Activated CD4-positive, alpha-beta T cell treated with anti-CD3 and anti-CD28 coated beads, Interleukin-2, amount 50 U/mL, for 1 hour (primary cell): ENCODE results near the gene VEZF1.

ENCODE experiments used
- DNase-seq: peaks from one replicate; pipeline ENCODE4 v3.0.0-alpha.2; 2020

VEZF1 gene

DNA sequence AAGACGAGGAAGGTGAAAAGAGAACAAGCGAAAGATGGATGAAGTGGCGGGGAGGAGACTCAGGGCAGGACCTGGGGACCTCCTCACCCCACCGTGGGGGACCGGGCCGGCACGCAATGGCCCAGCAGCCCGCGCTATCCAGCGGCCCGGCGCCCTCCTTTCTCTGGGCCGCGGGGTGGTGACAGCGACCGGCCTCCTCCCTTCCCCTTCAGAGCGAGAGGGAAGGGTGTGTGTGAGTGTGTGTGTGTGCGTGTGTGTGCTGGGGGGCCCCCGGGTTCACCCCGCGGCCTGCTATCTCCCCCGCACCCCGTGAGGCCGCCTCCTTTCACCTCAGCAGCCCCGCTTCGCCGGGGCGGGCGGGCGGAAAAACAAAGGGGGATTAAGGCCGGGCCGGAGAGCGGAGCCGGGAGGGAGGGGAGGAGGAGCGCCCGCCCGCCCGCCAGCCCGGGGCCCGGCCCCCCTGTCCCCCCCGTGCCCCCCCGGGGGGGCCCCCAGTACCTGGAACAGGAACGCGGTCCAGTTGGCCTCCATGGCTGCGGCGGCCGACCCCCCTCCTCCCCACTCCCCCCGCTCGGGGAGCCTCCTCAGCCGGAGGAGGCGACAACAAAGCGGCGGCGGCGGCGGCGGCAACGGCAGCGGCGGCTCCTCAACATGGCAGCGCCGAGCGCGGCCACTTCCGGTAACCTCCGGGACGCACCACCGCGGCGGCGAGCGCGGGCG is at the start of gene VEZF1:
TSS of gene VEZF1 (minus strand) at position 674 of the 720 bp plus-strand sequence. CDS start at position 531, 143 bp downstream.
- DNase-seq = peak; percentile 76

- no peak for DNase-seq
Observed at GRCh38 chr17:58032691-58033415, 44.8 kb upstream of the VEZF1 start.

DNA sequence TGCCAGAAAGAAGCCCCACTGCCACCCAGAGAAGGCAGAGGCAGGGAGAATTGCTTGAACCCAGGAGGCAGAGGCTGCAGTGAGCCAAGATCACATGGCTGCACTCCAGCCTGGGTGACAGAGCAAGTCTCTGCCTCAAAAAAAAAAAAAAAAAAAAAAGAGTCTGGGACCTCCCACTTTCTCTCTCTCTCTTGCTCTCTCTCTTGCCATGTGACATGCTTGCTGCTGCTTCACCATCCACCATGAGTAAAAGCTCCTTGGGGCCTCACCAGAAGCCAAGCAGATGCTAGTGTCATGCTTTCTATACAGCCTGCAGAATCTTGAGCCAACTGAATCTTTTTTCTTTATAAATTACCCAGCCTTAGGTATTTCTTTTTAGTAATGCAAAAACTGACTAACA is 40.5 kb upstream of the VEZF1 start:
- no peak for DNase-seq

DNA sequence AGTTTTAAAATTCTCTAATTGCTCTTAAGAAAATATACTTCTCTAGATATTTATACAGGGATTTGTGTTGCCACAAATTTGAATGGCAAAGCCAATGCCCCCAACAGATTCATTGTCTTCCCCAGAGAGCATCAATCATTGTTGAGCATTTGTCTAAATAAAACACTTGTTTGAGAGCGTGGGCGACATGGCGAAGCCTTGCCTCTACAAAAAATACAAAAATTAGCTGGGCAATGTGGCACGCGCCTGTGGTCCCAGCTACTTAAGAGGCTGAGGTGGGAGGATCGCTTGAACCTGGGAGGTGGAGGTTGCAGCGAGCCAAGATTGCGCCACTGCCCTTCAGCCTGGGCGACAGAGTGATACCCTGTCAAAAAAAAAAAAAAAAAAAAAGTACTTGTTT is 32.3 kb upstream of the VEZF1 start:
- no peak for DNase-seq

DNA sequence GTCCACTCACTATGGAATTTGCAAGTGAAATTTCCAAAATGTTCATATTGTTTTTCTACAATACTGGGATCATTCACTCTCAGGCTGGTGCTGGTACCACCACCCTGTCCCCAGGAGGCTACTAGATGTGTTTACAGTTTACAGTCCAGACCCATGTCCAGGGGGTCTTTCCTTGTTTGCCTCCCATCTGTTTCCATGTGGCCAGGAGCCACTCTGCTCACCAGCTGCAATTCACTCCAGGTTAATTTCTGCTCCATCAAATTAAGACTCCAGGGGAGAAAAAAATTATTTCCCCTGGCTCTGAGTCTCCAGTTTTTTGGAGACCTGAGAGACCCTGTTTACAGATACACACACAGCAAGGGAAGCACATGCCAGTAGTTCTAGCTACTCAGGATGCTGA is 31.5 kb upstream of the VEZF1 start:
- no peak for DNase-seq

- DNase-seq = no peak
Observed at GRCh38 chr17:58019039-58019438, 31.0 kb upstream of the VEZF1 start.

DNA sequence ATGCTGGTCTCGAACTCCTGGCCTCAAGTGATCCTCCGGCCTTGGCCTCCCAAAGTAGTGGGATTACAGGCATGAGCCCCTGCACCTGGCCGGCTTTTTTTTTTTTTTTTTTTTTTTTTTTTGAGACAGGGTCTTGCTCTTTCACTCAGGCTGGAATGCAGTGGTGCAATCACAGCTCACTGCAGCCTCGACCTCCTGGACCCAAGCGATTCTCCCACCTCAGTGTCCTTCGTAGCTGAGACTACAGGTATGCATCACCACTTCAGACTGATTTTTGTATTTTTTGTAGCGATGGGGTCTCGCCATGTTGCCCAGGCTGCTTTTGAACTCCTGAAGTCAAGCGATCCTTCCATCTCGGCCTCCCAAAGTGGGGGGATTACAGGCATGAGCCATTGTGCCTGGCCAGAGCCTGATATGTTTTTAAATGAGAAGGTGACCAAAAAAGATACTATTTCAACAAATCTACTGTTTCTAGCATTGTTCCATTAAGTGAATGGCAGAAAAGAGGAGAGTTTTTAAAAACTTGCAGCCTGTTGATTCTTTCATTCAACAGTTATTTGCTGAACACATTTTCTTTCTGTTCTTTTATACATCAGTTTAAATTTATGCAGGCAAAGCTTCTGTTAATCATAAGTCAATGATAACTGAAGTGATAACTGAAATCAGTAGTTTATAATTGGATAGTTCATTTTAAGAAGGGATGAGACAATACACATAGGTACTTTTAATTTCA is 22.2 kb upstream of the VEZF1 start:
- no peak for DNase-seq

DNA sequence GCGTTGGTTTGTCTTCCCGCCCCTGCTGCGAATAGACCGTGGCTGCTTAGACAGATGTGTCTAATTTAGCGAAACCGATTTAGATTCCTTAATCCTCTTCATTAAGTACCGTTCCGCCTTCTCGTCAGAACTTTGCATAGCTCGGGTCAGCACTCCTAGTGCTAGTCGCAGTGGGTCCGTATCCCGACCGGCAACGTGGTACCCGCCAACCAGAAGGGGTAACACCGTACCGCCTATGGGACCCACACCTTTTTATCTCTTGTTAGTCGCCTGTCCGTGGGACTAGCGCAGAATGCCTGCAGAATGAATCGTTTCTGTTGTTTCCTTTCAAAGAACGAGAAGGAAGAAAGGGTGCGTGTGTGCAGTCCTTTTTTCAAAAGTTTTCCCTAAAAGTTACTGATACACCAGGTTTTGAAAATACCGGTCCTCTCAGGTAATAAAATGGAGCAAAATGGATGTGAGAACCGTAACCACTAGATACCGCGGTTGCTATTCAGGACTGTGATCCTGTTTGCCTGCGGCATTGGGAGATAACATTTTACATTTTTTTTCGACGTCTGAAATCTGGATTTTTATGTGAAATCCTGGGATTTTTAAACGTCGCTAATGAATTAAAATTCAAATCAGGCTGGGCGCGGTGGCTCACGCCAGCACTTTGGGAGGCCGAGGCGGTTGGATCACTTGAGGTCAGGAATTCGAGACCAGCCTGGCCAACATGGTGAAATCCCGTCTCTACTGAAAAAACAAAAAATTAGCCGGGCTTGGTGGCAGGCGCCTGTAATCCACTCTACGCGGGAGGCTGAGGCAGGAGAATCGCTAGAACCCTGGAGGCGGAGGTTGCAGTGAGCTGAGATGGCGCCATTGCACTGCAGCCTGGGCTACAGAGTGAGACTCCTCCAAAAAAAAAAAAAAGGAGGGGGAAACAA is 20.0 kb upstream of the VEZF1 start:
- no peak for DNase-seq

GRCh38 chr17:58006924-58007780 is 19.1 kb upstream of the VEZF1 start, which contains the start of gene SRSF1:
Gene SRSF1 (minus strand): TSS chr17:58007246. CDS start chr17:58007137, 109 bp downstream.
- peak; percentile 97 for DNase-seq

GRCh38 chr17:58006560-58006923 is 18.5 kb upstream of the VEZF1 start:
- DNase-seq = peak; percentile 48

DNA sequence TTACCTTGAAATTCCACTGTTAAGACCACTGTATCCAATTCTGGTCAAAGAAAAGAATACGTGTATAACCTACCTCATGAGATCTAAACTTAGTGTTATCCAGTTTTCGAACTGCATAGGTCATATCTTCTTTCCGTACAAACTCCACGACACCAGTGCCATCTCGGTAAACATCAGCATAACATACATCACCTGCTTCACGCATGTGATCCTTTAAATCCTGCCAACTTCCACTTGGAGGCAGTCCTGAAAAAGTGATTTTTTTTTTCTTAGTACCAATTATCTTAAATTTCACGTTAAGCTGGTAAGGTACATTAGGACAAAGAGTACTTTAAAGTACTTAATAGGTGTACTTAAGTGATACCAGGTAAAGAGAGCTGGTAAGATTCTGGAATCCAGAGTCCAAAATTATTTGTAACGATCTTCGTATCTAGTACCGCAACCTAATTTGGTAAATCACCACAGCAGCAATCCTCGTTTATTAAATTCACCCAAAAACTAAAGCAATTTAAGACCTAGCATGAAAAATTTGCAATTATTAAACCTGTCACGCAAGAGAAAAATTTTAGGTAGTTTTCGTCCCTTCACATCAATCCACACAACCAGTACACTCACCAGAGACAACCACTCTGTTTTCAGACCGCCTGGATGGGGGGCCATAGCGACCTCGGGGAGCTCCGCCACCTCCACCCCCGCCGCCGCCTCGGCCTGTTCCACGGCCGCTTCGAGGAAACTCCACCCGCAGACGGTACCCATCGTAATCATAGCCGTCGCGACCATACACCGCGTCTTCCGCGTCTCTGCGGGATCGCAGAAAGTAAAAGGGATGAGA is 17.9 kb upstream of the VEZF1 start:
- DNase-seq = no peak

DNA sequence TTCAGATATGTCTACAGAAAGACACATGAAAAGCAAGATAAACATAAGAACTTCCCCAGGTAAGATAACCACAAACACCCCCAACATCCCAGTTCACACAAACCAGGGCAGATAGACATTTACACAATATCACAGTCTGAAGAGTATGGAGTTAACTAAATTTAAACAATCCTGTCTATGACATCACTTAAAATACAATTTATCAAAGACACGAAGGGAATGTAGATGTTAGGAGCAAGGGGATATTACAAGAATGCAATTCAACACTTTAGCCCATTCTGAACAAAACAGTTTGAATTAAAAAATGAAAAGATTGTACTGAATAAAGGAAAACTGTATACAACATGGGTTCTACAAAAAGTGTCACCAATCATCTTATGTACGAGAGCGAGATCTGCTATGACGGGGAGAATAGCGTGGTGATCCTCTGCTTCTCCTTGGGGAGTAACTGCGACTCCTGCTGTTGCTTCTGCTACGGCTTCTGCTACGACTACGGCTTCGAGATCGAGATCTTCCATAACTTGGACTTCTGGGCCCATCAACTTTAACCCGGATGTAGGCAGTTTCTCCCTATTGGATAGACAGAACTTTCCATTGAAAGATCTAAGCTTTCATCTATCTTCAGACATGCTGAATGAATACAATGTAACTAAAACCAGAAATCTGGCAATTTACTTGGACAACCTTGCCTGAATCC is 17.1 kb upstream of the VEZF1 start:
- DNase-seq = no peak

- DNase-seq = no peak
Observed at GRCh38 chr17:58004060-58004459, 16.0 kb upstream of the VEZF1 start.

GRCh38 chr17:58002973-58003372 is 14.9 kb upstream of the VEZF1 start:
- no peak for DNase-seq

DNA sequence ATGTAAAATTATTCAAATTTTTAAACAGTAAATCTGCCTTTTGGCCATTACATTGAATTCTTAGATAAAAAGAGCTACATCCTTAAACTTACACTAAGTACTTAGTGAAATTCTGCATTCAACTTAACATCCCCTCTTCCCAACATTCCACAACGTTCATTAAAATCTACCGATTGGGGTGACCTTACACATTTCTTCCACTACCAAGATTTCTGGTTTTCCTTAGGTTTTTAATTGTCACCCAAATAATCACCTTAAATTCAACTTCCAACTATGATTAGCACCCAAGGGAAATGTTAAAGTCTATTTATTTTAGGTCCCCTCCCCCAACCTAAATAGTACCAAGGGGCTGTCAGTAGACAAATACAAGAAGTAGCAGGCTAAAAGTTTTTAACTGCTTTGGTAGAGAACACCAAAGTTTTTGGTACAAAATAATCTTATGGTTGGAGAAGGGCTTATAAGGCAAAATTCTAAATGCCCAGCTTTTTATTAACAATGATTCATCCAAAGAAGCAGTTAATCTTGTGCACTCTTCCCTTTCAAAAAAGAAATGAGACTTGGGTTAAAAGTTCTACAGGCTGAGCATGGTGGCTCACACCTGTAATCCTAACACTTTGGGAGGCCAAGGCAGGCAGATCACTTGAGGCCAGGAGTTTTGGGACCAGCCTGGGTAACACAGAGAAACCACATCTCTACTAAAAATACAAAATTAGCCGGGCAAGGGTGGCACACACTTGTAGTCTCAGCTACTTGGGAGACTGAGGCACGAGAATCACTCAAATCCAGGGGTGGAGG is 14.3 kb upstream of the VEZF1 start:
- no peak for DNase-seq

GRCh38 chr17:58001461-58002124 is 13.5 kb upstream of the VEZF1 start:
- no peak for DNase-seq

DNA sequence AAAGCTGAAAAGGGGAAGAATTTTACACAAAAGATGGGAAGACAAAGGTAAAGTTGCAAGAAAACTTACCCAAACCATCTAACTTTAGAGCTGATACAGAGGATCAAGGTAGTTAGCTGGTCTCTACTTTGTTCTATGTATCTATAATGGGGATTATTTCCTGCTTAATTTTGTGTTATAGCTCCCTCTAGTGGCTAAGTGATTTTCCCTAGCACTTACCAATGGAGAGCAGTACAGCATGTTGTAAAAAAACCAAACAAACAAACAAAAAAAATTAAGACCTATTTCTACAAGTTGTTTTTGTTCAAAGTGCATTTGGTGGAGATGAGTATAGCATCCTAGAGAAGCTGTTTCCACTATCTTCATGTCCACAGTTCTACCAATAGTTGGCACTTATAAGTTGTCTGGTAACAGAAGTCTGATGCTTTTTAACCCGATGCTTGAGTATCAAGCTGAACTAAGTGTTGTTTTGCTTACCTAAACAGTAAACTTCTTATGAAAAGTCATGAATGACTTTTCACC is 11.5 kb upstream of the VEZF1 start:
- DNase-seq = no peak

GRCh38 chr17:57999010-57999495 is 11.0 kb upstream of the VEZF1 start:
- no peak for DNase-seq
